Measurements from ENCODE around the gene CD248.

CD248 gene

DNA sequence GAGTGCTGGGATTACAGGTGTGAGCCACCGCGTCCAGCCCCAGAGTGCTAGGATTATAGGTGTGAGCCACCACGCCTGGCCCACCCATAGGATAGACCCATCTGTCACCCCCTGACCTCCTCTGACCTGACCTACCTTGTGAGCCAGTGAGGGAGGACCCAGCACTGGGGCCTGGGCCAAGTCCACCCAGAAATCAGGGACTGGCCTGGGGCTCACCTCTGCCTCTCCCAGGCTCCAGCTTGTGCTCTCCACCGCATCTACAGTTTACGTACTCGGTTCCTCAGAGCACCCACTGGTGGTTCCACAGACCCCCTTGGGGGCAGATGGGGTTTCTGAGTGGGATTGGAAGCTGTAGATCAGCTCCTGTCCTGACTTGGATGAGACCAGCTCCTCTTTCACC is 48.3 kb upstream of the CD248 start:
- ChIA-PET POLR2A (interaction anchor here (1.2 kb wide), 1 partner anchor 17 kb away, joined by 3 read pairs; no protein-coding TSS in a partner anchor), CTCF (interaction anchor here (1.2 to 5.6 kb wide), 6 partner anchors 12 to 55 kb away, joined by 3 to 58 read pairs (median 16); no protein-coding TSS in a partner anchor)
- no peaks in the 10 kb centered on the region for H3K4me1 ChIP-seq (ENCODE audit: control insufficient read depth, insufficient read depth, low read length)
- TF ChIP-seq ZBTB1 (tag by site-specific recombination; IDR thresholded peaks at IDR 0.05) (no peak), ZNF610 (tag by site-specific recombination; IDR thresholded peaks at IDR 0.05; ENCODE audit: borderline replicate concordance) (no peak), FEZF1 (tag by site-specific recombination; IDR thresholded peaks at IDR 0.05) (no peak), KLF8 (tag by site-specific recombination; IDR thresholded peaks at IDR 0.05) (no peak), ZNF549 (tag by site-specific recombination; IDR thresholded peaks at IDR 0.05) (no peak), ZNF76 (tag by site-specific recombination; IDR thresholded peaks at IDR 0.05; ENCODE audit: borderline replicate concordance, low read depth) (no peak), ZNF558 (tag by site-specific recombination; IDR thresholded peaks at IDR 0.05) (no peak), SCRT2 (tag by site-specific recombination; IDR thresholded peaks at IDR 0.05) (no peak), ZNF624 (tag by site-specific recombination; IDR thresholded peaks at IDR 0.05) (no peak), HOXC10 (CRISPR knock-in tag; IDR thresholded peaks at IDR 0.05) (no peak), ZNF211 (tag by site-specific recombination; IDR thresholded peaks at IDR 0.05; ENCODE audit: low read depth) (no peak), ZNF121 (tag by site-specific recombination; IDR thresholded peaks at IDR 0.05) (no peak), ZNF555 (tag by site-specific recombination; conservative IDR thresholded peaks at IDR 0.05) (no peak), ZNF621 (tag by site-specific recombination; IDR thresholded peaks at IDR 0.05) (no peak), REPIN1 (tag by site-specific recombination; IDR thresholded peaks at IDR 0.05; ENCODE audit: low read depth) (no peak)
- TF ChIP-seq, protein P1, sequence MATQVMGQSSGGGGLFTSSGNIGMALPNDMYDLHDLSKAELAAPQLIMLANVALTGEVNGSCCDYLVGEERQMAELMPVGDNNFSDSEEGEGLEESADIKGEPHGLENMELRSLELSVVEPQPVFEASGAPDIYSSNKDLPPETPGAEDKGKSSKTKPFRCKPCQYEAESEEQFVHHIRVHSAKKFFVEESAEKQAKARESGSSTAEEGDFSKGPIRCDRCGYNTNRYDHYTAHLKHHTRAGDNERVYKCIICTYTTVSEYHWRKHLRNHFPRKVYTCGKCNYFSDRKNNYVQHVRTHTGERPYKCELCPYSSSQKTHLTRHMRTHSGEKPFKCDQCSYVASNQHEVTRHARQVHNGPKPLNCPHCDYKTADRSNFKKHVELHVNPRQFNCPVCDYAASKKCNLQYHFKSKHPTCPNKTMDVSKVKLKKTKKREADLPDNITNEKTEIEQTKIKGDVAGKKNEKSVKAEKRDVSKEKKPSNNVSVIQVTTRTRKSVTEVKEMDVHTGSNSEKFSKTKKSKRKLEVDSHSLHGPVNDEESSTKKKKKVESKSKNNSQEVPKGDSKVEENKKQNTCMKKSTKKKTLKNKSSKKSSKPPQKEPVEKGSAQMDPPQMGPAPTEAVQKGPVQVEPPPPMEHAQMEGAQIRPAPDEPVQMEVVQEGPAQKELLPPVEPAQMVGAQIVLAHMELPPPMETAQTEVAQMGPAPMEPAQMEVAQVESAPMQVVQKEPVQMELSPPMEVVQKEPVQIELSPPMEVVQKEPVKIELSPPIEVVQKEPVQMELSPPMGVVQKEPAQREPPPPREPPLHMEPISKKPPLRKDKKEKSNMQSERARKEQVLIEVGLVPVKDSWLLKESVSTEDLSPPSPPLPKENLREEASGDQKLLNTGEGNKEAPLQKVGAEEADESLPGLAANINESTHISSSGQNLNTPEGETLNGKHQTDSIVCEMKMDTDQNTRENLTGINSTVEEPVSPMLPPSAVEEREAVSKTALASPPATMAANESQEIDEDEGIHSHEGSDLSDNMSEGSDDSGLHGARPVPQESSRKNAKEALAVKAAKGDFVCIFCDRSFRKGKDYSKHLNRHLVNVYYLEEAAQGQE (tag by site-specific recombination; IDR thresholded peaks at IDR 0.05): no peak
- TF ChIP-seq, protein P2, sequence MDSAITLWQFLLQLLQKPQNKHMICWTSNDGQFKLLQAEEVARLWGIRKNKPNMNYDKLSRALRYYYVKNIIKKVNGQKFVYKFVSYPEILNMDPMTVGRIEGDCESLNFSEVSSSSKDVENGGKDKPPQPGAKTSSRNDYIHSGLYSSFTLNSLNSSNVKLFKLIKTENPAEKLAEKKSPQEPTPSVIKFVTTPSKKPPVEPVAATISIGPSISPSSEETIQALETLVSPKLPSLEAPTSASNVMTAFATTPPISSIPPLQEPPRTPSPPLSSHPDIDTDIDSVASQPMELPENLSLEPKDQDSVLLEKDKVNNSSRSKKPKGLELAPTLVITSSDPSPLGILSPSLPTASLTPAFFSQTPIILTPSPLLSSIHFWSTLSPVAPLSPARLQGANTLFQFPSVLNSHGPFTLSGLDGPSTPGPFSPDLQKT (IDR thresholded peaks at IDR 0.05; ENCODE audit: borderline replicate concordance, low read depth, low read length): no peak
- TF ChIP-seq, protein P3, sequence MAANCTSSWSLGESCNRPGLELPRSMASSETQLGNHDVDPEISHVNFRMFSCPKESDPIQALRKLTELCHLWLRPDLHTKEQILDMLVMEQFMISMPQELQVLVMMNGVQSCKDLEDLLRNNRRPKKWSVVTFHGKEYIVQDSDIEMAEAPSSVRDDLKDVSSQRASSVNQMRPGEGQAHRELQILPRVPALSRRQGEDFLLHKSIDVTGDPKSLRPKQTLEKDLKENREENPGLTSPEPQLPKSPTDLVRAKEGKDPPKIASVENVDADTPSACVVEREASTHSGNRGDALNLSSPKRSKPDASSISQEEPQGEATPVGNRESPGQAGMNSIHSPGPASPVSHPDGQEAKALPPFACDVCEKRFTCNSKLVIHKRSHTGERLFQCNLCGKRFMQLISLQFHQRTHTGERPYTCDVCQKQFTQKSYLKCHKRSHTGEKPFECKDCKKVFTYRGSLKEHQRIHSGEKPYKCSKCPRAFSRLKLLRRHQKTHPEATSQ (tag by site-specific recombination; IDR thresholded peaks at IDR 0.05): no peak
- TF ChIP-seq, protein P4, sequence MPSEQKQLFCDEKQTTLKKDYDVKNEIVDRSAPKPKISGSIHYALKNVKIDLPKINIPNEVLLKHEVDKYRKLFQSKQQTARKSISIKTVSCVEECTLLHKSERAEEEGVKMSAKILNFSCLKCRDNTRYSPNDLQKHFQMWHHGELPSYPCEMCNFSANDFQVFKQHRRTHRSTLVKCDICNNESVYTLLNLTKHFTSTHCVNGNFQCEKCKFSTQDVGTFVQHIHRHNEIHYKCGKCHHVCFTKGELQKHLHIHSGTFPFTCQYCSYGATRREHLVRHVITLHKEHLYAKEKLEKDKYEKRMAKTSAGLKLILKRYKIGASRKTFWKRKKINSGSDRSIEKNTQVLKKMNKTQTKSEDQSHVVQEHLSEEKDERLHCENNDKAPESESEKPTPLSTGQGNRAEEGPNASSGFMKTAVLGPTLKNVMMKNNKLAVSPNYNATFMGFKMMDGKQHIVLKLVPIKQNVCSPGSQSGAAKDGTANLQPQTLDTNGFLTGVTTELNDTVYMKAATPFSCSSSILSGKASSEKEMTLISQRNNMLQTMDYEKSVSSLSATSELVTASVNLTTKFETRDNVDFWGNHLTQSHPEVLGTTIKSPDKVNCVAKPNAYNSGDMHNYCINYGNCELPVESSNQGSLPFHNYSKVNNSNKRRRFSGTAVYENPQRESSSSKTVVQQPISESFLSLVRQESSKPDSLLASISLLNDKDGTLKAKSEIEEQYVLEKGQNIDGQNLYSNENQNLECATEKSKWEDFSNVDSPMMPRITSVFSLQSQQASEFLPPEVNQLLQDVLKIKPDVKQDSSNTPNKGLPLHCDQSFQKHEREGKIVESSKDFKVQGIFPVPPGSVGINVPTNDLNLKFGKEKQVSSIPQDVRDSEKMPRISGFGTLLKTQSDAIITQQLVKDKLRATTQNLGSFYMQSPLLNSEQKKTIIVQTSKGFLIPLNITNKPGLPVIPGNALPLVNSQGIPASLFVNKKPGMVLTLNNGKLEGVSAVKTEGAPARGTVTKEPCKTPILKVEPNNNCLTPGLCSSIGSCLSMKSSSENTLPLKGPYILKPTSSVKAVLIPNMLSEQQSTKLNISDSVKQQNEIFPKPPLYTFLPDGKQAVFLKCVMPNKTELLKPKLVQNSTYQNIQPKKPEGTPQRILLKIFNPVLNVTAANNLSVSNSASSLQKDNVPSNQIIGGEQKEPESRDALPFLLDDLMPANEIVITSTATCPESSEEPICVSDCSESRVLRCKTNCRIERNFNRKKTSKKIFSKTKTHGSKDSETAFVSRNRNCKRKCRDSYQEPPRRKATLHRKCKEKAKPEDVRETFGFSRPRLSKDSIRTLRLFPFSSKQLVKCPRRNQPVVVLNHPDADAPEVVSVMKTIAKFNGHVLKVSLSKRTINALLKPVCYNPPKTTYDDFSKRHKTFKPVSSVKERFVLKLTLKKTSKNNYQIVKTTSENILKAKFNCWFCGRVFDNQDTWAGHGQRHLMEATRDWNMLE (tag by site-specific recombination; conservative IDR thresholded peaks at IDR 0.05; ENCODE audit: low read depth): no peak
- peaks cover 0 to 62% of the 10 kb centered on the region in 2 experiments; a peak in 1 of 3 replicates for H3K36me3 ChIP-seq (ENCODE audit: control insufficient read depth in 2 of 2, insufficient read depth in 1 of 2, low read length in 2 of 2)
- no peak overlapping the region for H3K4me3 ChIP-seq (ENCODE audit: low read depth, low read length)
- no peaks in the 10 kb centered on the region for H3K9me3 ChIP-seq (ENCODE audit: control insufficient read depth, insufficient read depth, low read depth, low read length)
- no peak overlapping the region for H3K27ac ChIP-seq (ENCODE audit: extremely low read depth, low read depth, low read length)
